ENCODE measurements around the gene FHOD3.
"Not testable (repeated sequence)": the region's sequence is repeated elsewhere in the genome, so short reads cannot be mapped to it uniquely, and the experiment has no call there.

The FHOD3 gene

GRCh38 chr18:36688020-36688965 is 390.8 kb downstream of the FHOD3 start:
- DNase-seq = peak in 4 of 6 experiments; percentile 1 to 20 (median 8)

DNA sequence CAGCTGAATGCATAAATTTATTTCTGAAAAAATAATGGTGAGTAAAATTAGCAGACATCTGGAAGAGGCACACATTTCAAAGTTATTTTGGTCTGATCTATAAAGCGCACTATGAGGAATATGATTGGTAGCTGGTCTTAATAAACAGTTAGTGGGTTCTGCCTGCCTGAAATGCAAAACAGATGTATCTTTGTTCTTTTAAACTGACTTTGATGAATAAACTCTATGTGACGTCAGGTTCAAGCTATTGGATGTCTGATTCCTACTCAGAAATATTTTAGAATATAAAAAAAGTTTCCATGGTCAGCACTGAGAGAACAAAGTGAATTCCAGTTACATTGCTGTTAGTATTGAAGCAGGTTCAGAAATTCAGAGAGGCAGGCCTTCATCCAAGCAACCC is 394.9 kb downstream of the FHOD3 start:
- DNase-seq = no peak

- DNase-seq = no peak
Observed at GRCh38 chr18:36692921-36693332, 395.4 kb downstream of the FHOD3 start.

- no peak for DNase-seq
Observed at GRCh38 chr18:36693931-36694620, 396.6 kb downstream of the FHOD3 start.

- DNase-seq = no peak
Observed at GRCh38 chr18:36695806-36696205, 398.3 kb downstream of the FHOD3 start.

GRCh38 chr18:36697905-36698304 is 400.4 kb downstream of the FHOD3 start:
- no peak for DNase-seq

- DNase-seq = no peak
Observed at GRCh38 chr18:36700955-36701354, 403.4 kb downstream of the FHOD3 start.

GRCh38 chr18:36702401-36703013 is 405.0 kb downstream of the FHOD3 start:
- DNase-seq = no peak

DNA sequence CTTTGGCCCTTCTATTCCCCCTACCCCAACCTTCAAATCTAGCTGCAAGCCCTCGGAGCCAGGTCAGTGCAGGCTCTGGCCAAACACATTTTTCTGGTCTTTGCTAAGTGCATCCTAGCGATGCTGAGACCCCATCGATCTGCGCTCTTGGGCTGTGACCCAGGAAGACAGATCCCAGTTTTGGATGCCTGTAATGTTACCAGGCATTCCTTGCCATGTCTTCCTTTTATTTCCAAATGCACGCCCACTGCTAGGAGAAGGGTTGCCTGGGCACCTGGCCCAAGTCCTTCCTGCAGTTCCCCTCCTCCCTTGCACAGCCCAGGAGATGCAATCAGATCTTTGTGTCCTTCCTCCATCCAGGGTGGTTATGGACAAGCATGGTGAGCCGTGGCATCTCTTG is 406.6 kb downstream of the FHOD3 start:
- no peak for DNase-seq

DNA sequence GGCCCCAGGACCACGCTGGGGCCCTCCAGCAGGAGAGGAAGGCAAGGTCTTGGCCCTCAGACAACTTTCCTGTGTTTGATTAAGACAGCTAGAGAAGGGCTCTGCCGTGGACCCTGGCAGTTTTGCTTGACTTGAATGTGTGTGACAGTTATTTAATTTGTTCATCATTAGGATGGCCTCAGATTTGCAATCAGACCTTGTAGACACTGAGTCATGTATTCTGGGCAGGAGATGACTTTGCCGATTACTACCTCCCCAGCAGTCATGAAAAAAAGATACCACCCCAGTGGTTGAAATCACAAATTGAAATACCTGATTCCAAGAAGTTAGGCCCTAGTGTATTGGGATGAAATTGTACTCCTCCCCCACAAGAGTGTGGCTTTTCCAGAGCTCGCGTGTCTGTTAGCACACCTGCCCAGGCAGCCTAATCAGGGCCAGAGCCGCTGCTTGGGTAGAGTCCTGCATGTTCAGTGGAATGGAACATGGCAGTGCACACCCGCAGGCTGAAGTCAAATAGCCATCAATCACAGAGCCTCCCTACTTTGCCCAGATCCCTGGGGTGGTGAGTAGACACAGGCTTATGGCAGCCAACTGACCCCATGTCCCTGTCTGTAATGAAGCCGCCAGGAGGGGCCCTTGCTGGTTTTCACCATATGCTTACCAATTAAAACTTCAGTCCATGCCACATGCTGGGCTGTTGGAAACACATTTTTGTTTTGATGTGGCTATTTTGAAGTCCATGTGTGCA is 408.8 kb downstream of the FHOD3 start:
- no peak for DNase-seq

GRCh38 chr18:36708366-36708765 is 410.9 kb downstream of the FHOD3 start:
- no peak for DNase-seq

DNA sequence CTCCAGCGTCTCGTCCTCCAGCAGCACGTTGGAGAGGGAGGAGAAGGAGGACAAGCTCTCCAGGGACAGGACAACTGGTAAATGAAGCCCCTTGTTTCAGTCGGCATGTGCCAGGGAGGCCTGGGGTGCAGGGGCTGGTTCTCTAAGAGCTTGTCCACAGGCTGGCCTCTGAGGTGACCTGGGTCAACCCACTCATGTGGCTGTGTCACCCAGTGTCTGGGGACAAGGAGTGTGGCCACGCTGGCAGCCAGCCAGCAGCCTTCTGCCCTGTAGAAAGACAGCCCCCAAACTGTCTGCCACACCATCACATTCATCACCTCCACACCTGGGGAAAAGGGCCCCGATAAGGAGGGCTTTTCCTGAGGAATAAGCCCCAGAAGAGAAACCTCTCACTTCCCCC is 411.8 kb downstream of the FHOD3 start:
- no peak for DNase-seq

DNA sequence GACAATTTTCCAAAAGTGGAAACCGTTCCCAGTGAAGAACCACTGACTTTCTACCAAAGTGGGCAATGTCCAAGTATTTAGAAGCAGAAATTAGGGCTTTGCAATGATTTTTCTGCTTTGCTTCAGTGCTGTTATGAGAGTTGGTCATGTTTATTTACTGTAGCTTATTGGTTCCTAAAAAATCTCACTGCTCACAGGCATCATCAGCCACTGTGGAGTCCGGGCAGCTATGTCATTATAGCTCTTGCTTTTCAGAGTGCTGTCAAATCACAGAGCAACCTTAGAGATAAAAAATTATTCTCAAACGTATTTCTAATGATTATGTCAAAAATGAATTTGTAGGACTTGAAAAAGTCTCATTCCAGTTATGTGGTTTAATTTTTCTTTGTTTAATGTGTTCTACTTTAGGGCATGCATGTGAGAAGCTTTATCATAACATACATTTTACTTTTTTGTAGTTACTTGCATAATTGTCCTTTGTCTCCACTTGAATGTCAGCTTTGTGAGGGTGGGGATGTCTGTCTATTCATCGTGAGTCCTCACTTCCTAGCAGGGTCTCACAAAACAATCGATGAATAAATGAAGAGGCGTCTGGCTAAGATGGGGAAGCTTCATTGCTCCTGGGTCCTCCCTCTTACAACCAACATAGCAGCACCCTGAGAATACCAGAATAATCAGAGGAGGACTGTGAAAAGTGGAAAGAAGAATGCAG is 413.7 kb downstream of the FHOD3 start:
- no peak for DNase-seq

- no peak for DNase-seq
Observed at GRCh38 chr18:36711813-36712444, 414.4 kb downstream of the FHOD3 start.

GRCh38 chr18:36714476-36714875 is 417.0 kb downstream of the FHOD3 start:
- DNase-seq = no peak

DNA sequence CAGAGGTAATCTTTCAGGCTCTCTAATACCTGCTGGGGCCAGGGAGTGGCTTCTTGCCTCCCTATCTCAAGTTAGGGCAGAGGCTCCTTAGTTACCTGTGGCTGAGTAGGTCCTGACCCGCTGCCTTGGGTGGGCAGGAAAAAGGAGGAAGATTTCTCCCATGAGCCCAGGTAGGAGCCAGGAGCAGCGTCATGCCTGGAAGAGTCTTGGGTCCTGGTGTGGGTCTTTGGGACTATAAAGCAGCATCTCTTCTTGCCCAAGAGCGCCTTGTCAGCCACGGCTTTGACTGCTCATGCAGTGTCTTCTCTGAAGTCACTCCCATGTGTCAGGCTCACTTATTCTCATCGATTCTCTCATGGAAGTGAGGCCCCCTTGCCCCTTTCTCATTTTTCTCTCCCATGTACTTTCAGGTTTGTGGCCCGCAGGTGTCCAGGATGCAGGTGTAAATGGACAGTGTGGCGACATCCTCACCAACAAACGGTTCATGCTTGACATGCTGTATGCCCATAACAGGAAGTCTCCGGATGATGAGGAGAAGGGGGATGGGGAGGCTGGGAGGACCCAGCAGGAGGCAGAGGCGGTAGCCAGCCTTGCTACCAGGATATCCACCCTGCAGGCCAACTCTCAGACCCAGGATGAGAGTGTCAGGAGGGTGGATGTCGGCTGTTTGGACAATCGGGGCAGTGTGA is 420.1 kb downstream of the FHOD3 start:
- DNase-seq = no peak

DNA sequence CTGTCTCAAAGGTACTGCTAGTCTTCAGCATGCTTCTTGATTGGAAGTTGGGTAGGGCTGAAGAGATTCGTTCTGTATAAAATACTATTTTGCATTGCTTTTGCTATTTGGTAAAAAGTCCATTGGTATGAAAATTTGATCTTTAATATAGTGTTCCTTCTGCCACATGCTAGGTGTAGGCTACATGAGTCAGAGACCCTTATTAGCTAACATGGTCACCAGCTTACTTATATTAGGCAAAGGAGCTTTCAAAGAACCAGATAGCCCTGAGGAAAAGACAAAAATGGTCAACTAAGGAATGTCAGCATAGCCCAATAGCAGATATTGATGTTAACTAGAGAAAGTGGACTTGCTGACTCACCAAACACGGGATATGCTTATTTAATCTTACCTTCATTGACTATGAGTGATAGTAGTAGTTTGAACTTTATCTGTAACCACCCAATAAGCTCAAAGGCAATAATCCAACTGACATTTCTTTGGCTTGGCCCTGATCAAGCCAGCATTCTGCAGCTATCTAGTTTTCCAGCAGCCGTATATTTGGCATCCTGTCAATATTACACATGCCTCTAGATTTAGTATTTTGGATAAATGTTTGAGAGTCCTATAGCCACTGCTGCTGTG is 421.3 kb downstream of the FHOD3 start:
- DNase-seq = no peak

- DNase-seq = no peak
Observed at GRCh38 chr18:36719630-36720029, 422.1 kb downstream of the FHOD3 start.

- not testable (repeated sequence) for DNase-seq
Observed at GRCh38 chr18:36721351-36721750, 423.8 kb downstream of the FHOD3 start.

DNA sequence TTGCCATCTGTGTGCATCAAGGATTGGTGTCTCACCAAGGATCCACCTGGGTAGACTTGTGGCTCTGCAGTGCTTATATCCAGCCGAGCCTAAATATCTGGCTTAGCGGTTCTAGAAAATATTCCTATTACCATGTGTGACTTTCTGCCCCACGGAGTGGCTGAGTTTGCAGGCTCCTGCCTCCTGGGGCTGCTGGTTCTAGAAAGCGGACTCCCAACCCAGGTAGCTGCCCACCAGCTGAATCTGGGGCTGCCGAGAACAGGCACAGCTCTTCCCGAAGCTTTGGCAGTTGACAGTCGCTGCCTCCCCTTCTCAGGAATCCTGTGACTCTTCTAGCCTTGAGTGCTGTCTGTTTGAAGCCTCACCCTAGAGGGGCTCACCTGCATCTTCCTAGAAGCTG is 426.7 kb downstream of the FHOD3 start:
- DNase-seq = no peak

DNA sequence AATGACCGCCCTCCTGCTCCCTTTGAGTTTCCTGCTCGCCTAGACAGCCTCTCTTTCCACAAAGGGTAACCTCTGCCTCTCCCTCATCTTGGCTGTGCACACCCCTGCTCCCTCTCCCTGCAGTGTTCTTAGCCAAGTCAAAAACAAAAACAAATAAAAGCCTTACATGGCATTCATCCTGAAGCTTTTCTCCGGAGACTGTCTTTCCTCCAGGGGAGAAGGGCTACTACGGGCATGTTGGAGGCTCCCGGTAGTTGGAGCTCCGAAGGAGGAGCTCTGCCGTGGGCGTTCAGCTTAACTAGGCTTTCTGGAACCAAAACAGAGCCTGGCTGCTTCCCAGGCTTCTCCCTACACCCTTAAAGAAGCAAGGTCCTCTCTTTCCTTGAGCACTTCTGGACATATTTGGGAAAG is 427.1 kb downstream of the FHOD3 start:
- DNase-seq = no peak
